ENCODE data around the gene GALNTL6.

Gene GALNTL6

DNA sequence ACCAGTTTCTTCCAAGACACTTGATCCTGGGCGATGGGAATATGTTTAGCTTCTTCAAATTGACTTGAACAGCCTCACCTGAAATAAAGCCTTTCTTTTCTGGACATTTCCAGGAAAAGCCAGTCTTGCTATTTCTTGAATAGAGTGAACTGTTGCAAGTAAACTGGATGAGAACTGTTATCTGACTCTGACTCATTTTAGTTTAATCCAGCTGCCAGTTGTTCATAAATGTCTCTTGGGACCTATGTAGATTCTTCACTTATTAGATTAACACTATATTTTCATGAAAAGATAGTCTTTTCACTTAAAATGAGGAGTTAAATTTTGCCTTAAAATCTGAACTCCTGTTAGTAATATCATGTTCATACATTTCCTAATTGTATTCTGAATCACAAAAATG lies 740.0 kb downstream of the GALNTL6 start:
- DNase-seq (ENCODE audit: low spot score), result no peak

DNA sequence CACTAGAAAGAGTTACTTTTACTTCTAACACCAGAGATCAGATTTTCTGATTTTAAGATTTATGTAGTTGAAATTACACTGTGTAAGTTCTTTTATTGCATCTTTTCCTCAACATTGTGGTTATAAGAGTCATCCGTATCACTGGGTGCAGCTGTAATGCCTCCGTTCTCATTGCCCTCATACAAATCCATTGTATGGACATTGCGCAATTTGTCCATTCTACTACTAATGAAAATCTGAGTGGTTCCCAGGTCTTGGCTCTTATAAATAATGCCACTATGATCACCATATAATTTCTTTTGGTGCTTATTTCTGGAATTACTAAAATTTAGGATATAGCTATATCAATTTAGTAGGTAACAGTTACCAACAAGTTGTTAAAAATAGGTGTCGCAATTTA lies 741.4 kb downstream of the GALNTL6 start:
- DNase-seq (ENCODE audit: low spot score), result no peak

DNA sequence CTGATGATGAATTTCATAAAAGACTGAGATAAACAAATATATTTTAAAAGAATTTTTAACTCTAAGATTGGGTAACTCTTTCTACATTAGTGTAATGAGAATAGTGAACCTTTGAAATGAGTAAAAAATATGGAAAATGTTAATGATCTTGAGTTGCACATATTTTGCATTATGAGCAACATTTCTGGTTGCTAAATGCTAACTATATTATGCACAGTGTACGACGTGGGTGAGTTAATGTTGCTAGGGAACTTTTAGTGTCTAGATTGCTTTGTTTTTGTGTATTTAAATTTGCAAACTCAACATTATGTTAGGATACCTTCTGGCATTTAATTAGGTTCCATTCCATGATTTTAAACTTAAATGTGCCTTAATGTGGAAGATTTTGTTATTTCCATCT lies 742.5 kb downstream of the GALNTL6 start:
- DNase-seq (ENCODE audit: low spot score), result no peak

DNA sequence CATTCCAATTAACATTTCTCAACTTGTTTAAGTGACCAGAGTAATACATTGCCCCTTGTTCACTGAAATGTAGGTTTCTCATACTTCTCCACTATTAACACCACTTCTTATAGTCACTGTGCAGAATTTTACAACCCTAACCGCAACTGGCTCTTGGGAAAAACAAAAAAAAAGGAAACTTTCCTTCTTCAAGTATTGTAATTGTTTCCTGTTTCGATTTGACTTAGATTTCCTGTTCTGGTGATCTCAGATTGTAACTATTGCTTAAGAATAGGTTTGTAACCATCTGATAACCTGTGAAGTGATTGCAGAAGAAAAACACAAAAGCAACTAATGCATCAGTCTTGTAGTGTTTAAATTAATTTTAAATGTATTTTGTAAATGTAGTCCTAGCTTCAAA lies 760.7 kb downstream of the GALNTL6 start:
- DNase-seq (ENCODE audit: low spot score), result no peak

DNA sequence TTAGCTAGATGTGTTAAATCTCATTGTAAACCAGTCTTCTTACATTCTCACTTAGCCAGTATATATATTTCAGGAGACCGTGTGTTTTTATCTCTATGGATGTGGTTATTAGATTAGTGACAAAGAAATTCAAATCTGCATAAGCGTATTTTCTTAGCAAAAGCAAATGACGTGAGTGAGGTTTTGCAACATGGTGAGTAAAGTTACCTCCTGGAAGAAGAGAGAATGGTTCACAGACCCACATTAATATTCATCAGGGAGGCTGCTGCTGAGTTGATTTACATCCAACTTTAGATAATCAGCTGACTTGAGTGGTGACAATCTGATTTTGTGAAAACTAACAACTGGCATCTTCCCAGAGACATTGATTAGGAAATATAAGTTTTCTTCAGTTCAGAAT lies 765.5 kb downstream of the GALNTL6 start:
- DNase-seq (ENCODE audit: low spot score), result no peak

DNA sequence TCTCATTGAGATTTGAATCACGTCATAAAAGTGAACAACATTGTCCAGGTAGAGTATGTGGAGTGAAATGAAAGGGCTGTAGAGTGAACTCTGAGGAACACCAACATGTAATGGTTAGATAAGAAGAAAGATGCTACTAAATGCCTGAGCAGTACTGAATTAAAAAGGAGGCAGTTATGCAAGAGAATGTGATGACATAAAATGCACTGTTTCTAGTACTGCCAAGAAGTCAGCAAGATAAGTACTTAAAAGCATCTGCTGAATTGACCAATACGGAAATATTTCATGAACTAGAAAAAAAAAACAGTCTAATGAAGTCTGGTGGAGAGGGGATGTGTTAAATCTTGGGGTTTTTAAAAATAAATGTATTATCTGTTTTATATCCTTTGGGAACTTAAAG lies 771.6 kb downstream of the GALNTL6 start:
- no peak for DNase-seq (ENCODE audit: low spot score)

DNA sequence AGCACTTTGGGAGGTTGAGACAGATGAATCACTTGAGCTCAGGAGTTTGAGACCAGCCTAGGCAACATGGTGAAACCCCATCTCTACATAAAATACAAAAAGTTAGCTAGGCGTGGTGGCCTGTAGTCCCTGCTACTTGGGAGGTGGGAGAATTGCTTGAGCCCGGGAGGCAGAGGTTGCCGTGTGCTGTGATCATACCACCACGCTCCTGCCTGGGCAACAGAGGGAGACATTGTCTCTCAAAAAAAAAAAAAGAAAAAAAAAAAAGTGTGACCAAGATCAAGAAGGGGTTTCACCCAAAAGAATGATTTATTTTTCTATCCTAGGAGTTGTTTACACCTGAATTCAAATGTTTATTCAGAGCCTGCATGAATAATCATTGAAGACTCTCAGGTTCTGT lies 783.0 kb downstream of the GALNTL6 start:
- DNase-seq (ENCODE audit: low spot score), result no peak

DNA sequence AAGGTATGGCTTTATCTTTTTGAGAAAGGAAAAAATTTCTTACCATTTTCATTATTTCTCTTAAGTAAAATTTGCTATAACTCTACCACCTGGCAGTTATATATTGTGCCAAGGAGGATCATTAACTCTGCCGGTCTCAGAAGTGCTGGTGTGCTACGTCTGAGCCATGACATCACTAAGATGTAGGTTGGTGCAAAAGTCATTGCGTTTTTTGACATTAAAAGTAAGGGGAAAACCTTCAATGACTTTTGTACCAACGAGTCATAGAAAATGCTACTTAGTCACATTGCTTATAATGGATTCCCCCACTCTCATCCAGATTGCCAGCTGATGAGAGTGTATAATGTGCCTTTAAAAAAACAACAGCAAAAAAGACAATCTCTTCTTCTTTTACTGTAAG lies 786.4 kb downstream of the GALNTL6 start:
- no peak for DNase-seq (ENCODE audit: low spot score)

DNA sequence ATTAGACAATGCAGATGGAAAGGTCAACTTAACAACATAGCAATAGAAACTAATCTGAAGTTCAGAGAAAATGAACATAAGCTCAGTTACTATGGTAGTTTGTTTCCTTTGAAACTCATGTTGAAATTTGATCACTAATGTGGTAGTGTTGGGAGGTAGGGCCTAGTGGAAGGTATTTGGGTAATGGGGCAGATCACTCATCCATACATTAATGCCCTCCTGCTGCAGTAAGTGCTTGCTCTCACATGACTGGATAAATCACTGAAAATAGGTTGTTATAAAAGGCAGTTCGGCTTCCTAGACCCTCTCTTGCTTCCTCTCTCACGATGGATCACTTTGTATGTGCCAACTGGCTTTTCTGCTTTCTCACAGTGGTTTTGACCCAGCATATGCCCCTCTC lies 788.0 kb downstream of the GALNTL6 start:
- no peak for DNase-seq (ENCODE audit: low spot score)

DNA sequence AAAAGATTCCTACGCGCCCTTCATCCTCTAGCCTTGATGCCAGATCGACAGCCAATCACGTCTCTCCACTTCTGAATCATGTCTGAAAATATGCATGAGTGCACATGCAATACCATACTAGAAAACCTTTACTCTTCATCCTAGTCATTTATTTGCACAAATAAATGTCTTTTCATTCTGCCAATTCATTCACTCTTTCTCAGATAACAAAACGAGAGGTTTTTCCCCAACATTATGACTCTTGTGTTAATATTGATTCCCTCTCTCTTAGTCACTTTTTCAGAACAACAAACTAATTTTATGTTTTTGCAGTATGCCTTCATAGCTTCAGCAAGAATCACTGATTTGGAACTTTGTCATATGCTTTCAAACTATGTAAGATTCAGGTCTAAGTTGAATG lies 806.0 kb downstream of the GALNTL6 start:
- DNase-seq (ENCODE audit: low spot score), result no peak

DNA sequence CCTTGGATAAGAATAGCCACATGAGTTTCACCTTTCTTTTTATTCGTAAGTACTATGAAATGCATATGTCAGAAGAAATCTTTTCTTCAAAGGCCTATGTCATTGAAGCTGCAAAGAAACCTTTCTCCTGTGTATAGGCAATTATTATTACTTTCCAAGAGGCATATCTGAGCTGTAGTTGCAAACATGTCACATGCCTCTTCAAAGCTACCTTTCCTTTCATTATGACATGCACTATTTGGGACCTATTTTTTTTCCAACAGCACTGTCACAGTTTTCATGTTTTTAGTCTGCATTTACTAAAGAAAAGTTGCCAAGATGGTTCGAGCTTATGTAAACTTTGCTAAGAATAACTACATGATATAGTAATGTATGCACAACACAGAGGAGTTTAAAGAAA lies 806.6 kb downstream of the GALNTL6 start:
- DNase-seq (ENCODE audit: low spot score), result no peak

DNA sequence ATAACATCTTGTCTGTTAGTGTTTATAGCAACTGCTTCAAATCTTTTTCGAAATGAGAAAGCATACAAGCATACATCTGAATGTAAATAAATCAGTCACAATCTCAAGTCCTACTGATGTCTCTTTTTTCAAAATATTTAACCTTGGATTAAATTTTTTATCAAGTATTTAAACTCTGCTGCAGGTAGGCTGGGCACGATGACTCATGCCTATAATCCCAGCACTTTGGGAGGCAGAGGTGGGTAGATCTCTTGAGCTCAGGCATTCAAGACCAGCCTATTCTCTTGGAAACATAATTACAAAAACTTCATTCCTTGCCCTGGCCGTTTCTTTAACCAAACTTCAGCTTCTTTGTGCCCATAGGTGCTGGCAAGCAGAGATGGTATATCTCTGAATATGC lies 815.1 kb downstream of the GALNTL6 start:
- DNase-seq (ENCODE audit: low spot score), result no peak

DNA sequence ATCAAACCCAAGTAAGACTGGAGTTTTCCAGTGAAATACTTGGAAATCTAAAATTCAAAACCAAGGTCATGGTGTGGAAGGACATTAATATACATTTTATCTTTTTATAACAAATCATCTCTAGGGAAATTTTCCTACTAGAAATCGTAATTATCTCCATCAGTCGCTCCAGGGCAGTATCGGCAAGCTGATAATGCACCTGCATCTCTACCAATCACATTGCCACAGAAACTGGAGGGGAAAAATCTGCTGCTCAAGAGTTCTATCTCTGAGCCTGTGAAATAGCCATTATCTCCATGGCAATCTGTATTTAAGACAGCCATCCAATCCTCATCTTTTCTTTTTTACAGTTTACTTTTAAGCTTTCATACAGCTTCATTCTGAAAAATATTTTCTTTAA lies 817.1 kb downstream of the GALNTL6 start:
- no peak for DNase-seq (ENCODE audit: low spot score)

DNA sequence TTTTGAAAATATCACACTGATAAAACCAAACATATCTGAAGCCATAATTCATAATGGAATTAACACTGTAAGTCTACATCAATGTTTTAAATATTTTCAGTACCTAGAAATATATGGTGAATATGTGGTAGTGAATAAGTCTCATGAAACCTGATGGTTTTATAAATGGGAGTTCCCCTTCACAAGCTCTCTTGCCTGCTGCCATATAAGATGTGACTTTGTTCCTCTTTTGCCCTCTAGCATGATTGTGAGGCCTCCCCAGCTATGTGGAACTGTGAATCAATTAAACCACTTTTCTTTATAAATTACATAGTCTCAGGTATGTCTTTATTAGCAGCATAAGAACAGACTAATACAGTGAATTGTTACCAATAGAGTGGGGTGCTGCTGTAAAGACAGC lies 818.6 kb downstream of the GALNTL6 start:
- no peak for DNase-seq (ENCODE audit: low spot score)

DNA sequence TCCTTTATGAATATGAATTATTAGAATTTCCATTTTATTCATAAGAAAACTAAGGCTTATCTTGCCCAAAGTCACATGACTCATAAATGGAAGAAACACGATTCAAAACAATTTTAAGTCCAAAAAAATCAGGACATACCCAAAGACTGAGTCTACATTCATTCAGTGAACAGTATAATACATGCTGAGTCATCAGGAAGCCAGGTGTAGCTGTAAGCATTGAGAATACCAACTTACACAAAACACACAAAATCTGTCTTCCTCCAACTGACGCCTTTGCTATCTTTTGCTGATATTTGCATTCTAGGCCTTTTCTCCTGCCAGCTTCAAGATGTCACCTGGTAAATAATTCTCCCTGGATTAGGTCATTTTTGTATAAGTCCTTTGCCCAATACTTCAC lies 835.3 kb downstream of the GALNTL6 start:
- DNase-seq (ENCODE audit: low spot score), result no peak

DNA sequence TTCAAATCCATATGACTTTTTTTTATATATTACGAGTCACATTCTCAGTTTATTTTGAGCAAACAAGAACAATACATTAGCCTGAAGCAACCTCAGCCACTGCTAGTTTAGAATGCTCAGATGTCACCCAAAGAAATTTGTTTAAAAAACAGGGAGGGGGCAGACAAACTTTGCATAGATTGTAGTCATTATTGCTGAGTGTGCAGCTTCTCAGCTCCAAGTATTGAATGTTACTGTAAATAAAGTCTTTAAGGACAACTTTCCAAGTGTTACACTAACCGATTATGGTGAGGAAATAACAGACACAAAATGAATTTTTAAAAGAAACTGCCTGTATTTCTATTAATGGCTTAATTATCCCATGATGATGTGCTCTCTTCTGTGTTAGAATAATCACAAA lies 835.9 kb downstream of the GALNTL6 start:
- DNase-seq (ENCODE audit: low spot score), result no peak

DNA sequence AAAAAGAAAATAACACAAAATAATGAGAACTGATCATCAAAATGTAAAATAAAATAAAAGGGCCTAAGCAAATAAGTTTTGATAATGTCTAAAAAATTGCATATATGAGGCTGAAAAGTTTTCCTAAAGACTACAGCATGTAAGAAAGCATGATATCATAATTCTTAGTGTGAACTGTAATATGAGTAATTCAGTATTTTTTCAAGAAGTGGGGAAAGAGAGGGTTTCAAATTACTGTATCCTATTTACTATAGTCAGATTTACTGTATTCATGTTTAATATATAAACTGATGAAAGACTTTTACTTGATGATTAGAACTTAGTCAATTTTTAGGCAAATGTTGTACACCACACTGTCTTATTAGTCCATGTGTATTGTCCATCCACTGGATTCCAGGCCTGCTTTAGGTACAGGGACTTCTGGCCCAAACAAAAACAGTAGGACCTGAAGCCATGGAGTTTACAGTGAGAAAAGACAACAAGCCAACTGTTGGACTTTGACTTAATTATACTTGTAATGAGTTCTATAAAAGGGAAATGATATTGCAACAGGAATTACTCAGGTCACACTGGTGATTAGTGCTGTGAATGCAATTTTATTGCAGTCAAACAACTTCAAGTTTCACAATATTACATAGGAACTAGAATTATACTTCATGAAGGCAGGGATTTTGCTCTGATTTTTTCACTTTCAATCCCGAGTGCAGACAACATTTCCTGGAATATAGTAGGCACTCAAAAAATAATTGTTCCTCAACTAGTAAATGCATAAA lies 837.7 kb downstream of the GALNTL6 start:
- DNase-seq (ENCODE audit: low spot score), result no peak

DNA sequence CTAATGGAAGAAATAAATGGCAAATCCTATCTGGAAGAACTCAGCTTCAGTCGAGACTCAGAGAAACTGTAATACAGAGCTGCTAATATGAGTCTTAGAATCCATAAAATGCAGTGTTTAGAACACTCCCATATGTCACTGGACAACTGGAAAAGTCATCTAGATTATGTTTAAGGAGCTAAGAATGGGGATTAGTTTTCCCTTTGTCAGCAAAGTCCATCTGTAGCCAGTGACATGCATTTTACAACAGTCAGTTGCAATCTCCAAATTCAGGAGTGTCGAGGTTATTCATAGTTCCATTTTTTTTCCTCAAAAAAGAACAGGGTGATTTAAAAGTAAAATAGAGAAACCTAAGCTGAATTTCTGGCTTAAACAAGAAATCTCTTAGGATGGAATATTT lies 838.8 kb downstream of the GALNTL6 start:
- no peak for DNase-seq (ENCODE audit: low spot score)

DNA sequence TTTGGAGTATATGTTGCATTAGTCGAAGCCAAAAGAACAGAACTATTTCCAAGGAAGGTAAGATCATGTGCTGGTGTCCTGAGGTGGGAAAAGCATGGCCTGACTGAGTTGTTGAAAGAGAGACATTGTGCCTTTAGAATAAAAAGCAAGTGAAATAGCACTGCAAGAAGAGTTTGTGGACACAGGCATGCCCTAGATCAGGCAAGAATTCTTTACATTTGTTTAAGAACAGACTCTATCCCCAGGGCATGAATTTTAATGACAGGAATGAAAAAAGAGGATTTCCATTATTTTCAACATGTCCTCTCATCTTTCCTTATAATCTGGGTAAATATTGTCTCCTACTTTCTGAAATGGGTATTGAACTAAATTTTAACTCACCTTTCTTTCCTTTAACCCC lies 839.2 kb downstream of the GALNTL6 start:
- DNase-seq (ENCODE audit: low spot score), result no peak

DNA sequence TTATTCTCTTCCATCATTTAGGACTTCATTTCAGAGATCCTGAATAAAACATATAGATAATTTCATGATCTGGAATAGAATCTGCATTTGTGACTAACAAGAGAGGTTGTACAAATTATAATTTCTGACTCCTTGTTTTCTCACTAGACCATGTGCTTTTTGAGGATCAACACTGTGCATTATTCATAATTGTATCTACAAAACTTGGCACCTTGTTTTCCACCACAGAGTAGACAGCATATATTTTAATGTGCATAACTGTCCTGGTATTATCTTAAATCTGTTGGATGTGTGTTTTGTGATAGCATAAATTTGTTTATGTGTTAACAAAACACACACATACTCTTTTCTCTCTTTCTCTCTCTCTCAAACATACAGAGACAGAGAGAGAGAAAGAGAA lies 840.5 kb downstream of the GALNTL6 start:
- no peak for DNase-seq (ENCODE audit: low spot score)

DNA sequence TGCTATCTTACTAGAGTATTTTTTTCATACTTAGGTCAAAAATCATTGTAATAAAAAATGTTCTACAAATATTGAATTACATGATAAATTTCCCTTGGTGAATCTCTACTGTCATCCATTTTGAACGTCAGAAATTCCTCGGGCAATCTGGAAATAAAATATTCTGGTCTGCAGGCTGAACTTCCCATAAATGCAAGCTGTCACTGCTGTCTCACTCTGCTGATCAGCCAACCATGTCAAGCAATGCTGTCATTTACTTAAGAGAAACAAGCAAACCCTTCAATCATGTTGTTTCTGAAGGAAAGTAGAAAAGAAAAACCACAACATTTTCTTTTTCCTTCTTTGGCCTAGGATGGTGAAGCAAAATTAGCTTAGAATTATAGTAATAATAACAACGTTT lies 841.3 kb downstream of the GALNTL6 start:
- DNase-seq (ENCODE audit: low spot score), result no peak

DNA sequence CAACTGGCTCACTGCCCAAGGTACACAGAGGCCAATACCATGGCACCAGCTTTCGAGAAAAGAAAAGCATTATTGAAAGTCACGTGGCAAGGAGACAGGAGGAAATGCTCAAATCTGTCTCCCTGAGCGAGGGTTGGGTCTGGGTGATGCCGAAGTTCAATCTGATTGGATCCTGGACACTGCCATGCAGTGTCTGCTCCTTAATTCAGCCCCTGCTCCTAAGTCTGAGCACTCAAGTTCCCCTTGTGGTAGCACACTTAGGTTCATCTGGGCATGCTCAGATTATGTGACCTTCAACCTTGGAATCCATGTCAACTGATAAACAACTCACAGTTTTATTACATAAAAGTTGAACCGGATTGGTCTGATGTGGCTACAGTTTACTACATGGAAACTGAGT lies 842.9 kb downstream of the GALNTL6 start:
- no peak for DNase-seq (ENCODE audit: low spot score)

DNA sequence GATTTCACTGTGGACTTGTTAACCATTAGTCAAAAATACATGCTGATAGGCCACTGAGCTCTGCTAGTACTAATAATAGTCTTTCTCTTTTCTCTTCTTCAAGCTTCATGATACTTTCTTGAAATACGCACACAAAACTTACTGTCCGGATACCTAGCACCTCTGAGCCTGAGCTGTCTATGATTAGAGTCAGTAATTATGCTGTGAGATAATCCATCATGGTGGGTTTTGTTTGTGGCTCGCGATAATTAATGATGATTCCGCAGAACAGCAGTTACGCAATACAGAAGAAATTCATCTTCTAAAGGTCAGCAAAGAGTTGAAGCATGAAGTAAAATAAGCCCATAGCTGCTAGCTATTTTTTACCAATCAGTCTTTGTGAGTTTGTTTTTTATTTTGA lies 843.9 kb downstream of the GALNTL6 start:
- no peak for DNase-seq (ENCODE audit: low spot score)

DNA sequence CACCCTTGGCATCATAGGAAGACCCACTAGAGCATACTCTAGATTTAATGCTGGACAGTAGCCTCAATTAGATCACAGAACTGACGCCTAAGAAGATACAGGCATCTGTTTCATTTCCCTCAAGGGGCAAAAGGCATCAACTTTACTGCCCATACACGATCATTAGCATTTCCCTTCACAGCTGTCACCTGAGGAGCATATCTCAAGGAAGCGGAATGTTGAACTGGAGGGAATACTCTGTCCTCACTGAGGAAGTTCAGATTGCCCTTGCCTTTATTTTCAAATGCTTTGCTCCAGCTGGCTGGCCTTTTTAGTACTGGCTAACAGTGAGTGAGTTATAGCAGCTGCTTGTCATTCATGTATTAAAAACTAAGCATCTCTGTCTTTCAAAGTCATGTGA lies 847.0 kb downstream of the GALNTL6 start:
- no peak for DNase-seq (ENCODE audit: low spot score)

DNA sequence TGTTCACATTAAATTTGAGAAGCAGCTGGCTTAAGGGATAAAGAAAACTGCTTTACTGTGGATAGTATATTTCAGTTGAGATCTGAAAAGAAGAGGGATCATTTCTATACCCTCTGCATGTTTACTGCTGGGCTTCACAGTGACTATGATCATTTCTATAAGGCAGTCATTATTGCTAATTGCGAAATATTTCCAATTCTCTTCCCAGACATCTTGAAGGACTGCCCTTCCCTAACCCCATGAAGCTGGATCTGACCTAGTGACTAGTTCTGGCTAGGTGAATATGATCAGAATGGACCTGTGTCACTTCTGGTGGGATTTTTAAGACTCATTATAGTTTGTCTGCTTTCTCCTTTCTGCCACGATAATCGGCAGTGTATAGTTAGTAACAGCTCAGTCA lies 848.9 kb downstream of the GALNTL6 start:
- DNase-seq (ENCODE audit: low spot score), result no peak

Data from CD4-positive, alpha-beta T cell treated with Interleukin-2 at 100 ng/mL for 4 hours (primary cell).